GM12874 (cell line): ENCODE measurements around the gene NFIA.

ENCODE experiments used
- TF ChIP-seq, protein P1 (sequence below): IDR thresholded peaks from 2 replicates; pipeline ENCODE4 v1.5.1; 2011; ENCODE audit warnings: low read depth, mild to moderate bottlenecking, control low read depth, low read length, moderate library complexity; ENCODE audit not compliant: insufficient read depth

NFIA gene

DNA sequence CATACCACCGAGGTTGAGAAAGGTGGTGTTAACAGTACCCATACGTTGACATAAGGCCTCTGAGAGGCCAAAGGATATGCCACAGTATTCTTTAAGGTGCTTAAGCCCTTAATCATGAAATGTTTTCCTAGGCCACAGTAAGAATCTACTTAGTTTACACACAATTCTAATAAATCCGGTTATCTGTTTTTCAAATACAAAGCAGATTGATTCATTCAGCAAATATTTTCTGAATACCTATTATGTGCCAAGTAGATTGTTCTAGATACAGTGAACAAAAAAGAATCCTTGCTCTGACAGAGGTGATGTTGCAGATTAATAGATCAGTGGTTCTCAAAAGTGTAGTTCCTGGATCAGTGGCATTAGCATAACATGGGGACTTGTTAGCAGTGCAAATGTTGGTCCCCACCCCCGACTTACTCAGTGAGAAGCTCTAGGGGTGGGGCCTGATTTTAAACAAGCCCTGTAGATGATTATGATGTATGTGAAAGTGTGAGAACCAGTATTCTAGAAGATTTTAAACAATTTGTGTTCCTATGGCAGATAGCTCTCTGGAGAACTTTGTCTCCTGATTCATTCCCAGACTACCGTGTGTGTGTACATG lies 61.6 kb downstream of the NFIA start:
- TF ChIP-seq, protein P1, sequence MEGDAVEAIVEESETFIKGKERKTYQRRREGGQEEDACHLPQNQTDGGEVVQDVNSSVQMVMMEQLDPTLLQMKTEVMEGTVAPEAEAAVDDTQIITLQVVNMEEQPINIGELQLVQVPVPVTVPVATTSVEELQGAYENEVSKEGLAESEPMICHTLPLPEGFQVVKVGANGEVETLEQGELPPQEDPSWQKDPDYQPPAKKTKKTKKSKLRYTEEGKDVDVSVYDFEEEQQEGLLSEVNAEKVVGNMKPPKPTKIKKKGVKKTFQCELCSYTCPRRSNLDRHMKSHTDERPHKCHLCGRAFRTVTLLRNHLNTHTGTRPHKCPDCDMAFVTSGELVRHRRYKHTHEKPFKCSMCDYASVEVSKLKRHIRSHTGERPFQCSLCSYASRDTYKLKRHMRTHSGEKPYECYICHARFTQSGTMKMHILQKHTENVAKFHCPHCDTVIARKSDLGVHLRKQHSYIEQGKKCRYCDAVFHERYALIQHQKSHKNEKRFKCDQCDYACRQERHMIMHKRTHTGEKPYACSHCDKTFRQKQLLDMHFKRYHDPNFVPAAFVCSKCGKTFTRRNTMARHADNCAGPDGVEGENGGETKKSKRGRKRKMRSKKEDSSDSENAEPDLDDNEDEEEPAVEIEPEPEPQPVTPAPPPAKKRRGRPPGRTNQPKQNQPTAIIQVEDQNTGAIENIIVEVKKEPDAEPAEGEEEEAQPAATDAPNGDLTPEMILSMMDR = no peak

DNA sequence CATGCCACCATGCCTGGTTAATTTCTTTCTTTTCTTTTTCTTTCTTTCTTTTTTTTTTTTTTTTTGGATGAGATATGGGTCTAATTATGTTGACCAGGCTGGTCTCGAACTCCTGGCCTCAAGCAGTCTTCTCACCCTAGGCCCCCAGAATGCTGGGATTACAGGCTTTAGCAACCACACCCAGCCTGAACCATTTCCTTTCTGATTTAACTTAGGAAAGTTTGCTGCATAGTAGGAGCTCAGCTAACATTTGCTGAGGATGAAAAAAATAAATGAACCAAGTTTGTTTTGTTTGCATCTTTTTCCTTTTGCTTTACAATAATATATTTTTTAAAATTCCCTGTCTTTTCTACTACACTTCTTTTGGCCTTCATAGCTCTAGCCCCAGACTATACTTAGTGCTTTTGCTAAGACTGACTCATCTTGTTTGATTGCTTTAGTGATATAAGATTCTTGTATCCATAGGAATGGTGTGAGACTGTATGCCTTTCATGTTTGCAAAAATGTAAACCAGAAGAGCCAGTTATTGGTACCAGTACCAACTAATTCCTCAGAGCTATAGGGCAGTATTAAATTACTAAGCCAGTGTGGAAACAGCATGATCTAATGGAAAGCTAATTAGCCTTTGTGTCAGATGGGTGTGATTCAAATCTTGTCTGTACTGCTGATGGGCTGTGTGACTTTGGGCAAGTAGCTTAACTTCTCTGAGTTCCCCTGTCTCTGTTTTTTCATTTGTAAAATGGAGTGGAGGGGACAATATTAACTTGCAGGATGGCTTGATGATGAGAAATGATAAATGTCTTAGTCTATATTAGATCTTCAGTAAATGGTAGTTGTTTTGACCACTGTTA lies 66.9 kb downstream of the NFIA start:
- TF ChIP-seq, protein P1 = no peak

DNA sequence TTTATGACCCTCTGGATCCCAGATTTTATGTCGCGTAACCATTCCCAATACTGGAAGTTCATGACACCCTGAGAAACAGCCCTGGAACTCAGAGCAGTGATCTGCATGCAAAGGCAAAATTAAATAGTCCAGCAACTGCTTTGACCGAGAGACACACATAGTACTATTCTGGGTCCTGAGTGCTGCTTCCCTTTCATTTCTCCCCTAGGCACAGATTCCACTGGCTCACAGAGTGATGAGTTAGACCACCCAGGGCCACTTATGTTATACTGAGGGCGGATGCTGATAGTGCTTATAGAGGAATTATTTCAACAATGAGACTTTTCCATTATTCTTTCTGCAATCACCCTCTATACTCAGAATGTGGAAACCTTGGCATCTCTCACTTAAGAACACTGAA lies 69.2 kb downstream of the NFIA start:
- TF ChIP-seq, protein P1 = no peak

DNA sequence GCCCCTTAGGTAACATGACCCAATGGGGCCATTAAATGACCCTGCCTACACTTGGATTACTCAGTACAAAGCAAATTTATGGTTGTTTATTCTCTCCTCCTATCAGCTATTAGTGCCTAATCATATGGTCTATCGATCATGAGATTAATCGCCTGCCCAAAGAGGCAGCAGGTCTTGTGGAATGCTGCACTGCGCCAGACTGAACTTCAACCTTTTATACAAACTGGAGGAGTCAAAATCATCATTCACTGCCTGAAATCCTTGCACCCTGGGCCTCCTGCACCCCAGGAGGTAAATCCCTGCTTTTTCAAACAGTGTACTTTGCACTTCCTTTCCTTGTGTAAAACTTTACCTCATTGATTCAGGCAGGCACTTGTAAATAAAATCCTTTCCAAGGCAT lies 69.7 kb downstream of the NFIA start:
- TF ChIP-seq, protein P1 = no peak

DNA sequence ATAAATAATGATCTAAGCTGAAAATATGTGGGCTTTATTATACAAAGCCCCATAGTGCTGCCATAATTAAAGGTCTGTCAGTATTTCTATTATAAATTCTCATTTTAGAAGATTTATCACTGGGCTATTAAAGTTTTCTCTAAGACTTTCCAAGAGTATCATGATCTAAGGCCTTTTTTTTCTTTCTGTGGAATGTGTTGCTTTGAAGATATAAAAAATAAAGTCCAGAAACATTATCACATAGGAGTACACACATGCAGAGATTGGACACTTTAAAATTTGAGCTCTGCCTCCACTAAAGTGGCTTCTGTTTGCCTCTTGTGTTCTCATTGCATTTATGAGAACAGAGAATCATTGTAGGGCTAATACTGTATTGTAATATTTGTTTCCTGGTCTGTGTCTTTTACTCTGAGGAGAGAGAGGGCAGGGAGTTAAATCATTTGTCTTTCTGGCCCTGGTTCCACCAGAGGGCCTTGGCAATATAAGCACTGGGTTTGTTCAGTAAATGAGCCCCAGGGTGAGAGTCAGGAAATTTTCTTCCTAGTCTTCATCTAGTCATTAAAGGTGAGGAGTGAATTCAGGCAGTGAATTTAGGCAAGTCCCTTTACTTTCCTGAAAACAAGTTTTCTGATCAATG lies 70.2 kb downstream of the NFIA start:
- TF ChIP-seq, protein P1 = no peak

DNA sequence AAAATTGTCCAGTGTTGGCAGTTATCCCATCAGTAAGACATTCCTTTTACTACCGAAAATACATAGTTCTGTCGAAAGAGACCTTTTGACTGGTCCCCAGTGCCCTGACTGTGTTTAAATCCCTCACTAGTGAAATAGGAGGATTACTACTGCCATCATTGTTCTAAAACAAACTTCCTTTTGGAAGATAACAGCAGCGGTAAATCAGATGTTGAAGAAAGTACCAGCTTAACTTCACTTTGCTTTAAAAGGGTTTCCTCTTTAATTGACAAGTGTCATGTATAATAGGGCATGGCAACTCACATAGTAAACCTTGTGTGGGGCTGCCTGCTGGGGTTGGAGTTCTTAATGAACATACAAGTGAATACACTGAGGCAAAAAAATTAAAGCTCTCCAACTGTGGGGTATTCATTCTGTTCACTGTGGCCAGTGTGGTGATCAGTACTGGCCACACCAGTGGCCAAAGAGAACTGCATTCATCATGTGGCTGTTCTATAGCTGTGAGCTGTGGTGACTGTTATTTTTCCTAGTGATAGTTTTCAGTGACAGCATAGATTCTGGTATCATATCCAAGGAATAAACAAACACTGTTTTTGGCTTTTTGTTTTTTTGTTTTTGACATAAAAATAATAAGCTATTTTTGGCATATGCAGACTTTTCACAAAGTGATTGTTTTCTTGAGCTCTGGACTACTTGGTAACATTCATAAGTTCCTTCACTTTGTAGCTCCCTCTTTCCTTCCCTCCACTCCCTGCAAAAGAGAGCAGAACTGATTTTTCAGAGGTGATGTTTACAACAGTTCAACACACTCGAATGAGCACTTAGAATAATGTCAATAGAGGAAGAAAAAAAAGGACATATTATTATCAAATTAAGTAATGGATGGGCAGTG lies 74.5 kb downstream of the NFIA start:
- TF ChIP-seq, protein P1 = no peak
